Fibroblast of pulmonary artery (primary cell): ENCODE measurements around the gene SLC44A5.
"Not testable (repeated sequence)": the region's sequence is repeated elsewhere in the genome, so short reads cannot be mapped to it uniquely, and the experiment has no call there.

Experiments used
- DNase-seq: peaks from one replicate; pipeline ENCODE4 v3.0.0-alpha.2; 2010; ENCODE audit warnings: low read depth
- H3K4me3 ChIP-seq: replicated peaks from 2 replicates; pipeline ENCODE4 v1.5.1; 2011; ENCODE audit warnings: low read depth, mild to moderate bottlenecking, control low read depth, low read length, moderate library complexity
- TF ChIP-seq, protein P1 (sequence below): IDR thresholded peaks from 2 replicates; pipeline ENCODE4 v1.5.1; 2011; ENCODE audit warnings: mild to moderate bottlenecking, control low read depth, low read length, inconsistent platforms; ENCODE audit errors: missing control alignments

Gene SLC44A5

DNA sequence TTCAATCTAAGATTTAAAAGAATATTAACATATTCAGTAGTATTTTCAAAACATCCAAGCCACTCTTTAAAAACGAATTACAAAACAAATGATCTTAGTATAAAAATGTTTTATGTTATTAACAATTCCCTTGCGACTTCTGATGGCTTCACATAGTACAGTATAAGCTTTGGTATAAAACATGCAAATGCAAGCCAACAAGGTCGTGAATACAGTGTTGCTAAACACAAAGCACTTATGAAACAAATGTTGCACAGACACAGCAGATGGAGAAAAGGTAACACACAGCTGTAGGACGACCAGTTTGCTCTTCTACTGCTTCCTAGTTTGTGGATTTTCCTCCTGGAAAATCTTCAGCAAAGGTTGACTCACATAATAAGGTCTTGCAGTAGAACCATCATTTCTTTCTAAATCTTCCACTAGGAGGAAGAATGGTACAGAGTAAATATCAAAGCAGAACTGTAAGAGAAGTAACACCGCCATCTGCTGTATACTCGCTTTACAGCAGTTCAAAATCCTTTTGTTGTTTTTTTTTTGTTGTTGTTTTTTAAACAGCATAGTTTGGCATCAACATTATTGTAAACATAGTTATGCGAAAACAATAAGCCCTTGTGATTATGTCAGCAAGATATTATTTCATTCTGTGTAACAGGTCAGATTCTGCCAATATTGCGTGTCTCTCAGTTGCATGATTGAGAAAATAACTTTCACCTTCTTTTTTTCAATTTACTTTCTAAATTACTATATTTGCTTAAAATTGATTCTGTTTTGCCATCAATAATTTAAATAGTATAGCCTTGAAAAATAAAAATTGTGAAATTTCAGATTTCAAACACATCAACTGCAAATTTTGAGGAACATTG lies 407.3 kb downstream of the SLC44A5 start:
- TF ChIP-seq, protein P1, sequence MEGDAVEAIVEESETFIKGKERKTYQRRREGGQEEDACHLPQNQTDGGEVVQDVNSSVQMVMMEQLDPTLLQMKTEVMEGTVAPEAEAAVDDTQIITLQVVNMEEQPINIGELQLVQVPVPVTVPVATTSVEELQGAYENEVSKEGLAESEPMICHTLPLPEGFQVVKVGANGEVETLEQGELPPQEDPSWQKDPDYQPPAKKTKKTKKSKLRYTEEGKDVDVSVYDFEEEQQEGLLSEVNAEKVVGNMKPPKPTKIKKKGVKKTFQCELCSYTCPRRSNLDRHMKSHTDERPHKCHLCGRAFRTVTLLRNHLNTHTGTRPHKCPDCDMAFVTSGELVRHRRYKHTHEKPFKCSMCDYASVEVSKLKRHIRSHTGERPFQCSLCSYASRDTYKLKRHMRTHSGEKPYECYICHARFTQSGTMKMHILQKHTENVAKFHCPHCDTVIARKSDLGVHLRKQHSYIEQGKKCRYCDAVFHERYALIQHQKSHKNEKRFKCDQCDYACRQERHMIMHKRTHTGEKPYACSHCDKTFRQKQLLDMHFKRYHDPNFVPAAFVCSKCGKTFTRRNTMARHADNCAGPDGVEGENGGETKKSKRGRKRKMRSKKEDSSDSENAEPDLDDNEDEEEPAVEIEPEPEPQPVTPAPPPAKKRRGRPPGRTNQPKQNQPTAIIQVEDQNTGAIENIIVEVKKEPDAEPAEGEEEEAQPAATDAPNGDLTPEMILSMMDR = peak; percentile 83
- H3K4me3 ChIP-seq = no peak overlapping the region
- peak; percentile 69 for DNase-seq

GRCh38 chr1:75202751-75203150 lies 408.2 kb downstream of the SLC44A5 start:
- TF ChIP-seq, protein P1 = no peak
- DNase-seq = no peak
- H3K4me3 ChIP-seq = no peak overlapping the region

DNA sequence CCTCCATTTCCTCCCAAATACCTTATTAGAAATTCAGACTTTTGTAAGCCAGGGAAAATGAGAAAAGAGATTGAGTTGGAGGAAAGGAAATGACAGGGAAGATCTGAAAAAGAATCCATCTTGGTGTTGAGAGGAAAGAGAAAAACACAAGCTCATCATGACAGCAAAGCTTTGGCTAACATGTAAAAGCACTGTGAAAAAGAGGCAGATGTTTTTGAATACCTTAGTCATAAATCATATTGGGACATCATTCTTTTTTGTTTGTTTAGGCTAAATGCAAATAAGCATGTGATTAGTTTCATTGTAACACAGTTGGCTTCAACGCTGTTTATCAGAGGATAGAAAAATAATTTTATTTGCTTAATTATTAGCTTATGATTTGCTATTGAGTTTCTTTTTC lies 412.2 kb downstream of the SLC44A5 start:
- TF ChIP-seq, protein P1 = no peak
- H3K4me3 ChIP-seq = no peak overlapping the region
- DNase-seq = no peak

DNA sequence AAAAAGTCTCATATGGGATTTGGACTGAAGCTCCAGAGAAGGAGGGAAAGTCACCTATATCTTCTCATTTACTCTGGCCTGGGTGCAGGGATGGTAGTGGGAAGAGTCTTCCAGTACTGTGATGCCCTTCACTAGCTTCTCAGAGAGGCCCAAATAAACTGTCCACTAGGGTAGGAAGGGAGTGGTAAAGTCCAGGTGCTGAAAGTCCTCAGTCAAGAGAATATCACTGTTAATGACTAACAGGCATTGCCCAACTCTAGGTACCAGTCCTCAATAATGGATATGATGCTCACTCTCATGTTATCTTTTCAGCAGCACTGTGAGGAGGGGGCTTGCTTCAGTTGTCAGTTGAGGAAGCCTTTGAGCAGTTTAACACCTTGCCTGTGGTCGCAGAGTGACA lies 412.8 kb downstream of the SLC44A5 start:
- H3K4me3 ChIP-seq = no peak overlapping the region
- TF ChIP-seq, protein P1 = no peak
- DNase-seq = no peak

DNA sequence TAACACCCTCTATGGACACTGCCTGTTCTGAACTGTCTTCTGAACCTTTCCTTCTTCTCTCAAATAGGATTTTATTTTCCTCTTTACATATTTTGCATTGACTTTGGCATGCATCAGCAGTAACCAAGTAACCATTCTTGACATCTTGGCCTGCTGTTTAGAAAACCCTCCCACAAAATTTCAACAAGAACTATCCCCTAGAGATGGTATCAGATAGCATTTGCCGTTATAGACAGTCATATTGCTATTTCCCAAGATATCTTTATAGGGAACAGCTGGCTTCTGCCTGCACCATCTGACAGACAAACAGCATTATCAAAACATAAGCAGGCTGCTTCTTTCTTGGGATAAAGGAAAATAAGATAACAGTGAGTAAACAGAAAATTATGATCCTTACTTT lies 422.0 kb downstream of the SLC44A5 start:
- H3K4me3 ChIP-seq = no peak overlapping the region
- TF ChIP-seq, protein P1 = no peak
- DNase-seq = no peak

GRCh38 chr1:75181214-75181955 lies 429.5 kb downstream of the SLC44A5 start:
- DNase-seq, H3K4me3 ChIP-seq: not testable (repeated sequence)

DNA sequence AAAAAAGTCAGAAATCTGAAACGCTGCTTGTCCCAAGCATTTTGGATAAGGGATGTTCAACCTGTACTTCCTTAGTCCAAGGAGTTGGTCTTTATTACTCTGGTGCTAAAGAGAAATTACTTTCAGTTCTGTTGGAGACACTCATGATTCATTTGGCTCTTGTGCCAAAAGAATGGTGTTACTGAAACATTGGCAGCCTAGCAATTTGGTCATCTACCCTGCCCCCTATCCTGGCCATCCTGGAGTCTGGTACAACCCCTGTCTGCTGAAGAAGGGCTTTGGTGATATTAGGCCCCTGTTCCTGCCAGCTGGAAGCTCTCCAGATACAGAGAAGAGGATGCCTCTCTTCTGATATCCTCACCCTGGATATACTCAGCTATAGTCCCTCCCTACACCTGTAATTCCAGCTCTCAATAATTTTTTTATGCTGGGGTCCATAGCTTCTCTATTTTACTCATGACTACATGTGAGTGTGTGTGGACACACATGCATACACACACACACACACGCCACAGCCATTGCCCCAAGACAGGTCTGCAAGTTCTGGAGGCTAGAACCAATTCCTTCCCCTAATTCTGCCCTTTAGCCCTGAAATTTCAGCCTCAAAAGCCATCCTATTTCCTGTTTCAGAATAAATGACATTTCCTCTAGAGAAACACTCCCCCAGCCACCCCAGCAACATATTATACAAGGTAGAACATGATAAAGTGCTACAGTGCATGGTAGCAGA lies 436.7 kb downstream of the SLC44A5 start:
- TF ChIP-seq, protein P1 = no peak
- no peak overlapping the region for H3K4me3 ChIP-seq
- no peak for DNase-seq
